Effector CD4-positive, alpha-beta T cell (primary cell): ENCODE data around the gene KBTBD12. TPM values are rescaled to one million over a fixed set of nuclear protein-coding genes. Genes with fewer than 3 reads are reported as not detected.
"Not testable (repeated sequence)": the region's sequence is repeated elsewhere in the genome, so short reads cannot be mapped to it uniquely, and the experiment has no call there.

Experiments used
- DNase-seq: peaks from one replicate; pipeline ENCODE4 v3.0.0-alpha.2; 2020
- total RNA-seq: gene quantifications from one replicate; lab custom pipeline; 2026; lab: John Stamatoyannopoulos, UW

KBTBD12 gene, protein sequence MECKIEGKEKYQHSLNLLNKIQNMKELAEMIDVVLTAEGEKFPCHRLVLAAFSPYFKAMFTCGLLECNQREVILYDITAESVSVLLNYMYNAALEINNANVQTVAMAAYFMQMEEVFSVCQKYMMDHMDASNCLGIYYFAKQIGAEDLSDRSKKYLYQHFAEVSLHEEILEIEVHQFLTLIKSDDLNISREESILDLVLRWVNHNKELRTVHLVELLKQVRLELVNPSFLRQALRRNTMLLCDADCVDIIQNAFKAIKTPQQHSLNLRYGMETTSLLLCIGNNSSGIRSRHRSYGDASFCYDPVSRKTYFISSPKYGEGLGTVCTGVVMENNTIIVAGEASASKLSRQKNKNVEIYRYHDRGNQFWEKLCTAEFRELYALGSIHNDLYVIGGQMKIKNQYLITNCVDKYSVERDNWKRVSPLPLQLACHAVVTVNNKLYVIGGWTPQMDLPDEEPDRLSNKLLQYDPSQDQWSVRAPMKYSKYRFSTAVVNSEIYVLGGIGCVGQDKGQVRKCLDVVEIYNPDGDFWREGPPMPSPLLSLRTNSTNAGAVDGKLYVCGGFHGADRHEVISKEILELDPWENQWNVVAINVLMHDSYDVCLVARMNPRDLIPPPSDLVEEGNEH
- not detected for total RNA-seq

DNA sequence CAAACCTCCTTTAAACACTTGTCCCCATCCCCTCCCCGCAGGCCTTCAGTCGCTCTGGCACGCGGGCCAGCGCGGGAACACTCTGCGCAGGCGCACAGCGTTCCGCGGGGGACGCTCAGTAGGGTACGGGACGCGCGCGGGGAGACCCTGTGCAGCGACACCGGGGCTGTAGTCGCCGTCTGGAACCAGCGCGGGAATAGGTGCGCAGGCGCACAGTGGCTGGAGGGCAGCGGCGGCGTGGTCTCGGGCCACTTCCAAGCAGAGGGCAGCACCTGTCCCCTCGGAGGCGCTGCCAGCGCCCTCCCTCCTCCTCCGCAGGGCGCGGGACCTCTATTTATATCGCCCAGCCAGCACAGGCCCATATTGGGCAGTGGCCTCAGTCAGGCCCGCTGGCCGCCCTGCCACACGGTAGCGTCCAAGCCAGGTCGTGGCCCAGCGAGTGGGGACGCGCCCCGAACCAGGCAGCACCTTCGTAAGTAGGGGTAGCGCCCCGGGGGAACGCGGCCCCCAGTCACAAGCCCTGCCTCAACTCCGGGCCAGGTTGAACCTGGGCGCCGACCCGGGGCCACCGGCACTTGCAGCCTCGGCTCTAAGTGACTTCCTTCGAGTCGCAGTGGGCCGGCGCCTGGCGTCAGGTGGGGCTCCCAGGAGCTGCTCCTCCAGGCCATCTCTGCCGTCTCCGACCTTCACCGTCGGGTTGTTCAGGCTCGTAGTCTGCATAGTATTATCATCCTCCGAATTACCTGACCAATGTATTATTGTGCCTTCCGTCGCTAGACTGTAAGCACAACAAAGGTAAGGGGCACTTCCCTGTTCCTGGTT, at the start of gene KBTBD12:
Gene KBTBD12 (plus strand): TSS at position 118 of the 822 bp plus-strand sequence. CDS start 7,830 bp downstream, outside the sequence.
- DNase-seq: no peak

DNA sequence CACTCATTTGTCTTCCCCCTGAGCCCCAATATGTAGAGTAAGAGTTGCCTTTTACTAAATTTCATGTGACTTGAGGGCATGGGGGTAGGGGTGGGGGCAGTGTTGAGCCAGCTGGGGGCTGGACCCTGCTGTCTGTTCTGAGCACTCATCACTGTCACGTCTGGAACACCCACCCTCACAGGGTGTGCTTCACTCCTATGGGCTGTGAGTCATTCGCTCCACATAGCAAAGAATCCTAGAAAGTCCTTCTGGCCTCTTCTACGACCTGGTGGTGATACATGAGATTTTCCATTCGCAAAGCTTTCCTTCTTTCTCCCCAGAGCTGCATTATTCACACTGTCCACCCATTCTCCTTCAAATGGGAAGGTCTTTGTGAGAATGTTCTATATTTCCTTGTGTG, 49.1 kb upstream of the KBTBD12 start:
- no peak for DNase-seq

DNA sequence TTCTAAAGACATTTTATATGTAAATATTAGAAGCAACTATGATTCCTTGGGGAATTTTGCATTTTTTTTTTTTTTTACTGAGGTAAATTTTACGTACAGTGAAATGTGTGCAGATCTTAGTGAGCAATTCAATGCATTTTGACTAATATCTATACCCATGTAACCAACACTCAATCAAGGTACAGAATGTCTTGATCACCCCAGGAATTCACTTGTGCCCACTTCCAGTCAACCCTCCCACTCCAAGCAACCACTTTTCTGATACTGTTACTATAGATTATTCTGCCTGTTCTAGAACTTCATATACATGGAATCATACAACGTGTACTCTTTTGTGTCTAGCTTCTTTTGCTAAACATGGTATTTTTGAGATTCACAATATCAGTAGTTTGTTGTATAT, 47.6 kb upstream of the KBTBD12 start:
- DNase-seq: no peak

DNA sequence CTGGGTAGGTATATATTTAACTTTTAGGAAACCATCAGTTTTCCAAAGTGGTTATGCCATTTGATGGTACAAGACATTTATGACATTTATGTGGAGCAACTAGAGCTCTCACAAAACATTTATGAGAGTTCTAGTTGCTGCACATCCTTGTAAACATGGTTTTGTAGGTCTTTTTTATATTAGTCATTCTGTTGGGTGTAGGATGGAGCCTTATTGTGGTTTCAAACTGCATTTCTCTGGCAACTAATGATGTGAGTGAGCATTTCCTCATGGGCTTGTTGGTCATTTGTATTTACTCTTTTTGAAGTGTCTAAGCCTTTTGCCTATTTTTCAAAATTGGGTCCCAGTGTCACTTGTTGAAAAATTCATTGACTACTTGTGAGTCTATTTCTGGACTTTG, 47.0 kb upstream of the KBTBD12 start:
- DNase-seq: no peak

DNA sequence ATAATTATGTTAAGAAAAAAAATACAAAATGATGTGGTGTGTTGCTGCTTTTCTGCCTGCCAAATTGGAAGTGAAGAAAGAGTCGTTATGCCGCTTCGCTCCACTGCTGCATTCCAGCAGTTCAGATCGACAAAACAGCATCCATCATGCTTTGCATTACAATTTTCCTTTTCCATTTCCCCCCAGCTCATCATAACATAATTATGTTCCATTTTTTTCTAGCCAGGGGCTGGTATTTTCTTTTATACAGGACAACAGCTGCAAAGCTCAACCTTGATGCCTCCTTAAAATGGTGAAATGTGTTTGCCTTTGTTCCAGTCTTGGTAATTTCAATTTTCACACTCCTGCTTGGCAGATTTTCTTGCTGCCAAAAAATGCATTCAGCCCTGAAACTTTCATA, 44.9 kb upstream of the KBTBD12 start:
- DNase-seq: no peak

DNA sequence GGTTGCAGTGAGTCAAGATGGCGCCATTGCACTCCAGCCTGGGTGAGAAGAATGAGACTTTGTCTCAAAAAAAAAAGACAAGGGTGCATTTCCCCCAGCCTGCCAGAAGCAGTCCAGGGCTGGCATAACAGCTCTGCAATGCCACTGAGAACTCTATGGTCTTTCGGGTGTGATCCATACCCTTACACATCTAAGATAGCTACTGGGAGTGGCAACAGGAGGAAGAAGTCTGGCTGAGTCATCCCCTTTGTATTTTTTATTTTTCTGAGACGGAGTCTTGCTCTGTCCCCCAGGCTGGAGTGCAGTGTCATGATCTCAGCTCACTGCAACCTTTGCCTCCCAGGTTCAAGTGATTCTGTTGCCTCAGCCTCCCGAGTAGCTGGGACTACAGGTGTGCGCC, 40.9 kb upstream of the KBTBD12 start:
- DNase-seq: not testable (repeated sequence)

DNA sequence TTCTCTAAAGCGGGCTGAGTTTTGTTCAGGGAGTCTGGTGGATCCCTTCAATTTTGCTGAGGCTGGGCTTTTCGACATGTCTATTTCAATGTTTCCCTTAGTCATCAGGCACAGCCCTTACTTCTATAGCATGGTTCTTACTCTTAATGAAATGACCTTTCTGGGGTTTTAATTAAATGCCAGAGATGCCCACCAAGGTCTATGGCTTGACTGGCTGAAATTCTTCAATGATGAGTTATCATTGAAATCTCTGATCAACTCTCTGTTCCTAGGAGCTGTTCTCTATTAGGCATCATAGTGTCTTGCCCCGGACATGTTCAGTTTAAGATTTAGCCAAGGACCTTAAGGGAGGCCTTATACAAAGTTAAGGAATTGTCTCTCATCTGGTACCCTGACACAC, 33.4 kb upstream of the KBTBD12 start:
- DNase-seq: no peak

DNA sequence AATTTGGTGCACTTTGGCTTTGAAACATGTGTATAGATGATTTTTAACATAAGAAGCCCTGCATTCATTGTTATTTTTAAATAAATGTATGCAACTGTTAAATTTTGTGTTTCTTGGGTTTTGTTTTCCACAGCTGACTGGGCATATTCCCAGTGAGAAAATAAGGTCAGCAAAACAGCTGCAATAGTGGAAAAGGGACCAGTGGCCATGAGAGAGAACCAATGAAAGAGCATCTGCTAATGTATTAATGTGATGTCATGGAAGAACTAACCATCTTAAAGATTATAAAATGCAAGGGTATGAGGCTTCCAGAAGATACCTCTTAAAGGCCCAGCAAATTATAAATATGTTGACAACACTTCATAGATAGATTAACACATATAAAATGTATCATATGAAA, 31.0 kb upstream of the KBTBD12 start:
- no peak for DNase-seq

DNA sequence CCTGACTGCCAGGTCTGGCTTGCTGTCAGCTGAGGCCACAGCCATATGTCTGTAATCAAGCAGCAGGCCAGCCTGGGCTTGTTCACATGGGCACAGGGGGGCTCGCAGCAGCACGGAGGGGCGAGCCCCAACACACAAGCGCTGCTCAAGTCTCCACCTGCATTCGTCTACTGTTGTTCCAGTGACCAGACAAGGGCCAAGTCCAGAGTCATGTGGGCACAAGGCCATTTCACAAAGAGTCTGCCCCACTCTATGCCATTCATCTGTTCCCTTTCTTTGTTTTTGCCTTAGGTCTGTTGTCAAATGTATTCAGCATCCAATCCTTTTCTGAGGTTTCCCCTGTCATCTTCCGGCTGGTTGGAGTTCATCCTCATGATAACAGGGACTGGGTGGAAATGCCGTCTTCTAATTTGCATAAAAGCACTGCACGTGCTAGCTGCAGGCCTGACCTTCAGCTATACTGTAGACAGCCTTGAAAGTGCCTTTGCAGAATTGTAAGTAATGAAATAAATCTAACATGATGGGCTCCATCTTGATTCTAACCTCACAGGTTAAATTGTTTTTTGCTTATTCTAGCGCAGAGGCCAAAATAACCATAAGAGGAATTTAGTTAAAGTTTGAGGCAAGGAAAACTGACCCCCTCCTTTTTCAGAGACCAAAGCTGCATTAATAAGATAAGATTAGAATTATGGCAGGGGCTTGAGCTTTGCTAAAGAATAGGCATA, 28.6 kb upstream of the KBTBD12 start:
- no peak for DNase-seq

DNA sequence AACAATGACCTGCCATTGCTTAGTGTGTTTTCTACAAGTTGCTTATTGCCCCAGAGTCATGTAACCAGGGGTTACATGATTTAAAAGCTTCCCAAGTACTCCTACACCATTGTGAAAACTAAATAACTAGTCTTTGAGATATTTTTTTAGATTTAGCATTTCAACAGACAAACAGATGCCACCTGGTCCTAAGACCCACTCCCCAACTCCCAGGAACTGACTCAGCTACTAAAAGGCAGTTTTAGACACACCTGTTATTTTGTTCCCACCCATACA, 28.1 kb upstream of the KBTBD12 start:
- DNase-seq: no peak

DNA sequence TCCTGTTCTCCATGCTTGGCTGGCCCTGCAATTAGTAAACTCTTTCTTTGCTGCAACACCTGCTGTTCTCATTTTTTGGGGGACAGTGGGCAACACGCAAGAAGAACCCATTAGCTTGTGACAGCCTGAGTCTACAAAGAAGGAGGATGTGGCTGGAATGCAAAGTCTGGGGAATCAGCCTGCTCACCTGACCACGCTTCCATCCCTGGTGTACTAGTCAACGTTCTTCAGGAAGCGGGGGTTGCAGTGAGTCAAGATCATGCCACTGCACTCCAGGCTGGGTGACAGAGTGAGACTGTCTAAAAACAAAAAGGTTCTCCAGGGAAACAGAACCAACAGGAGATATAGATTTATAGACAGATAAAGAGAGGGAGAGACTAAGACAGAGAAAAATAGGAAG, 27.7 kb upstream of the KBTBD12 start:
- DNase-seq: no peak

DNA sequence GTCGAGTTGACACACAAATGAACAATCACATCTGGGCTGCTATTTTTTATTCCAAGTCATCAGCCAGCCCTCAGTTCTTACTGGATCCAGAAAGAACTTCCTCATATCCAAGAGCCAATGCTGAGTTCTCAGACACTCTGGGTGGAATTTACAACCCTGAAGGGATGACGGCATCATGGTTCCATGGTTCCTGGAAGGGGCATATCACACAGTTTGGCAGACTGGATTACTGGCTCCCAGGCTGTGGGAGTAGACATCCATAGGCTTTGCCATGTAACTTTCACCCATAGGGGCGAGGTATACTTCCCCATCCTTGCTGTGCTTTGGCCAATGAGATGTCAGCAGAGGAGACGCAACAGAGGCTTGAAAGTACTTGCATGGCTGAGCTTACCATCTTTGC, 26.9 kb upstream of the KBTBD12 start:
- DNase-seq: no peak

DNA sequence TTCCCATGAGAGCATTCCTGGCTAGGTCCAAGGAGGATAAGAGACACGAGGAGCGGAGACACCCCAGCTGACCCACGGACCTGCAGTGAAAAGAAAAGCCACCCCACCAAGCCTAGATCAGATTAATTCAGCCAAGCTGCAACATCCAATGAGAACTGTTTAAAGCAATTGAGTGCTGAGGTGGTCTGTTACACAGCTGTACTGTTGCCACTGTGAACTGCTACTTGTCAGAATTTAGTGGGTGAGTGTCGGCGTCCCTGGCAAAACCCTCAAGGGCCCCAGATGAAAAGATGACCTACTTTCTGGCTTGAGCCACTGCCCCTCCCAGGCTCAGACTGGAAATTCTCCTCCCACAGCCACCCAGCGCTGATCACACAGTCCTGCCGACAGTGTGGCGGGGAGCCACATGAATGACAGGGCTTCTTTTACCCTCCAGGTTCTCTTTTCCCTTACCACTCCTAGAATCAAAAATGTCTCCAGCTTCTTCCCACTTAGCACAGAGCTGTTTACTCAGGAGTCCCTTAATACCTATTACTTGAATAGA, 26.4 kb upstream of the KBTBD12 start:
- DNase-seq: no peak

DNA sequence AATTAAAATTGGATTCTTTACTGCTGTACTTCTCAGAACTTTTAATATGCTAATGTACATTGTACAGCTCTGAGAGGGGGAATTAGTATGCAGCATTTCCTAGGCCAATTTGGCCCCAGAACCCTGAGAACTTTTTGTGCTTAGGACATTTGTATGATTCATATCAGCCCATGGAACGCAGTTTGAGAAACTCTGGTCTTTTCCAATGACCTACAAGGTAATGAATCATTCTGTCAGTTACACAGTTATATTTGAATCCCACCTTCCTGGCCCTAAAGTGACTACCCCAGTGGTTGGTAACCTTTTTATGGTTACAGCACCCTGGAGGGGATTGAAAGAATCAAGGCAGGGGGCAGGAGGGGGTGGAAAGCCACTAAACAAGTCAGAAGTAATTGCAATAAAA, 25.6 kb upstream of the KBTBD12 start:
- no peak for DNase-seq

DNA sequence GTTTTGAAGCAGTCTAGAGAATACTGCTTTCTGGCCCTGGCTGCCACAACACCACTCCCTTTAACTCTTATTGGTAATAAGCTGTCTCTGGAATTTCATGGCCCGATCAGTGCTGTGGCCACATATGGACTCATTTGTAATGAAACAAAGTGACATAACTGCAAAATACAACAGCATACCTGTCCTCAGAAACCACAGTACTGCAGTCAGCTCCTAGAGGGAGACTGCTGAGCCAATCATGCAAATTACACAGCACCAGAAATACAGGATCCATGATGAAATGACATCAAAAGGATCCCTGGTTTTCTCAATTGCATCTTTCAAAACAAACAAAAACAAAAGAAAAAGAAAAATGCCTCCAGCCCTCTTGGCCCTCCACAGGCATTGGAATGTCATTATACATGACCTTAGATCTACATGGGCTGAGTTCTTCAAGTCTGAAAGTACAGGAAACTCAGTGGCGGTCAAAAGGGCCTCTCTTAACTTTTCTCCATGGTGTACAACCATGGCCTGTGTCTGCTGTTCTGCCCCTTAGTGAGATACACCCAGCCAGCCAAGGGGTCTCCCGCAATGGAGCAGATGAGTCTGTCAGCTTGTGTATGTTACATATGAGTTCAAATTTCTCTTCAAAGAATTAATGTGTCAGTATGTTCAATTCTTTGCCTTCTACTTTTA, 24.9 kb upstream of the KBTBD12 start:
- no peak for DNase-seq

DNA sequence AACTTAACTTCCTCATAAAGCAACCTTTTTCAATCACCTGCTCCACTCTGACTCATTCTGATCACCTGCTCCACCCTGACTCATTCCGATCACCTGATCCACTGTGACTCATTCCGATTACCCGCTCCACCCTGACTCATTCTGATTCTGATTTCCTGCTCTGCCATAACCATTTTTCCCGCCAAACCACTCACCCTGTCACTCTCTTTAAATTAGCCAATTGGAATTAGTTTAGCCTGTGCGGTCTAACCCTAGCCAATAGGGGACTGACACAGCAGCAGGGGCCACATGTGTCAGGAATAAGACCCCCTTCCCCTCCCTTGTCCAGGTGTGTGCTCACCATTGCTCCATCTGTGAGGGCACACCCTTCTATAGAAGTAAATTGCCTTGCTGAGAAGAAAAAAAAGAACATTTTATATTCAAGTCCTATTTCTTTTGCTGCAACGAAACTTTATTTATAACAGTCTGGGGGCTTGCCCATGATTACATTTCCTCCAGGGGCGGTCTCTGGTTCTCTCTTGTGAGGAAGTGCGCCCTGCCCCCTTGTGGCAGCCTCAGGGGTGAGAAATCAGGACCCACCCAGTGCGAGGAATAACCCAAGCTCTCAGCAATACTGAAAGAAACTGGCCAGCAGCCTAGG, 24.3 kb upstream of the KBTBD12 start:
- DNase-seq: not testable (repeated sequence)

DNA sequence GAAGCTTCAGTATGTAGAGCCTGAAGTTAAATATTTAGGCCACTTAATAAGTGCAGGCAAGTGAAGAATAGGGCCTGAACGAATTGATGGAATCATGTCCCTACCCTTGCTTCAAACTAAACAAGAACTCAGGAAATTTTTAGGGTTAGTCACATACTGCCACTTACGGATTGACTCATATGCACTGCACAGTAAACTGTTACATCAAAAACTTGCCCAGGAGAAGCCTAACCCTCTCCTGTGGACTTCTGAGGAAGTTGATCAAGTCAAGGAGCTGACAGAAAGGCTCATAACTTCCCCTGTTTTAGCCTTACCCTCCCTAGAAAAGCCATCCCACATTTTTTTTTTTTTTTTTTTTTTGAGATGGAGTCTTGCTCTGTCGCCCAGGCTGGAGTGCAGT, 20.6 kb upstream of the KBTBD12 start:
- no peak for DNase-seq

DNA sequence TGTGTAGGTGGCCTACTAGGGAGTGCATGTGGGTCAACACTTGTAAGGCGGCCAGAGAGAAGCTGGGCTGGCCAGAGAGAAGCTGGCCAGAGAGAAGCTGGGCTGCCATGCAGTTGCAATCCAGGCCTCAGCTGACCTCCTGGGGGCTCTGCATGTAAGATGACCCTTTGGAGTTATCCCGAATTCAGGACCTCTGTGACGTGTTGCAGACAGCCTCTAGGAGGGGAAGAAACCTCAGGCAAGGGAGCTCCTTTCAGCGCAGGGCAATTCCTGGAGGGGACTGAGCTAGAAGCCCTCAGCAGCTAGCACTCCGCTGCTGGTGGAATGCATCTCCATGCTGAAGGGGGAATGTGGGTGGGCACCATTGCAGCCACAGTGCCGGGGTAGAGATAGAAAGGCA, 15.8 kb upstream of the KBTBD12 start:
- no peak for DNase-seq

DNA sequence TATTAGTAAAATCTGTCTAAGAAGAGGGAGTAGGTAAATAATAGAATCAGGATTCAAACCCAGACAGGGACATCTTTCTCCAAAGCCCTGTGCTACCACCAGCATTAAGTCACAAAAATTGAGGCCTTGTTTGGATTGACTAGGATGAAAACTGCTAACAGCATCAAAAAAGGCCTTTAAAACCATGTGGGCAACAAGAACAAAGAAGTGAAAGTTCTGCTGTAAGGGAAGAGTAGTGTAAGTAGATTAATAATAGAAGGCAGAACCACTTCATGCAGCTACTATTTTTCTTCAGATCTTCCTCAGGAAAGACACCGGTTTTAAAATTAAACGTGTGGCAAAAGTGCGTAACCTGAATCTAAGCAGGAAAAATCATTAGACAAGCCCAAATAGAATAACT, 15.3 kb upstream of the KBTBD12 start:
- no peak for DNase-seq

DNA sequence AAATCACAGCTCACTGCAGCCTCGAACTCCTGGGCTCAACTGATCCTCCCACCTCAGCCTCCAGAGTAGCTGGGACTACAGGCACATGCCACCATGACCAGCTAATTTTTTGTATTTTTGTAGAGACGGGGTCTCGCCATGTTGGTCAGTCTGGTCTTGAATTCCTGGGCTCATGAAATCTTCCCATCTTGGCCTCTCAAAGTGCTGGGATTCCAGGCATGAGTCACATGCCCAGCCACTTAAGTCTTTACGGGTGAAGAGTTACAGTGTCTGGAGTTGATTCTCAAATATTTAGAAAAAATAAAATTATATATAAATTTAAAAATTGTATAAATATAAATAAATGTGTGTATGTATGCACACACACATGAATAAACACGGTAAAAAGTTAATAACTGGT, 14.5 kb upstream of the KBTBD12 start:
- no peak for DNase-seq

DNA sequence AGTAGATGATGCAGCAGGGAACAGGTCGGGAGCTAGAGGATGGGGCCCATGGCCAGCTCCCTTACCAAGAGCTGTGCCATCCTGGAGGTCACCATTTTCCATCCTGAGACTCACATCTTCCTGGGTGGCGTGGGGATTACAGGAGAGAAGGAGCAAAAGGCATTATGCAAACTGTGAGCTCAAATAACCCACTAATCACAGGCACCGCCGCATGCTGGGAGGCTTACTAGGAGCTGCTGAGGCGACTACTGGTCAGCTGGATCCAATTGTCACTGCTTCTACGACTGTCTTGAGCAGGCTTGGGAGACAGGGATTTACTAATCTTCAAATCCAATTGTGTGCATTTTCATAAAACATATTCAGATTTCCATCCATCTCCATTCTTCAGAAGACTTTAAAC, 12.5 kb upstream of the KBTBD12 start:
- no peak for DNase-seq
